Measurements from ENCODE around the gene BEST3. TPM values are rescaled to one million over a fixed set of nuclear protein-coding genes. Genes with fewer than 3 reads are reported as not detected.

The BEST3 gene
- total RNA-seq, 4 donors from 2014 or later = 0.21 TPM; not detected in 3

DNA sequence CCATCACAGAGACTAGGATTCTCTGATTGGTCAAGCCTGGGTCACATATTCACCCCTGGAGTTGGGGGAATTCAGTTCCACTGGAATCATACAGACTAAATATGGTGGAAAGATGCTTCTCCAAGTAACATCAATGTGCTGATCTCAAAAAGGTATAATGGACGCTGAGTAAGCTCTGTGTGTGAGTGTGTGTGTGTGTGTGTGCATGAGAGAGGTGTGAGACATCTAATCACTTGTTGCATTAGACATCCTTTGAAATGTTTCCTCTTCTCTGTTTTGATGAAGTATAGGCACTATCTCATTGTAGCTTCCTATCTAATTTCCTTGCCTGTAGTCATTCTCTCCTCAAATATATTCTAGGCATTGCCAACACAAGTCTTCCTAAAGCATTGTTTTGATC is 34.5 kb upstream of the BEST3 start:
- Histone ChIP-seq H3K4me1 (no peaks in the 10 kb centered on the region), H3K9me3 (no peaks in the 10 kb centered on the region), H3K36me3 (no peaks in the 10 kb centered on the region), H3K4me3 (no peak overlapping the region), H3K27ac (no peak overlapping the region), H3K27me3 (no peaks in the 10 kb centered on the region)
- TF ChIP-seq, protein P1, sequence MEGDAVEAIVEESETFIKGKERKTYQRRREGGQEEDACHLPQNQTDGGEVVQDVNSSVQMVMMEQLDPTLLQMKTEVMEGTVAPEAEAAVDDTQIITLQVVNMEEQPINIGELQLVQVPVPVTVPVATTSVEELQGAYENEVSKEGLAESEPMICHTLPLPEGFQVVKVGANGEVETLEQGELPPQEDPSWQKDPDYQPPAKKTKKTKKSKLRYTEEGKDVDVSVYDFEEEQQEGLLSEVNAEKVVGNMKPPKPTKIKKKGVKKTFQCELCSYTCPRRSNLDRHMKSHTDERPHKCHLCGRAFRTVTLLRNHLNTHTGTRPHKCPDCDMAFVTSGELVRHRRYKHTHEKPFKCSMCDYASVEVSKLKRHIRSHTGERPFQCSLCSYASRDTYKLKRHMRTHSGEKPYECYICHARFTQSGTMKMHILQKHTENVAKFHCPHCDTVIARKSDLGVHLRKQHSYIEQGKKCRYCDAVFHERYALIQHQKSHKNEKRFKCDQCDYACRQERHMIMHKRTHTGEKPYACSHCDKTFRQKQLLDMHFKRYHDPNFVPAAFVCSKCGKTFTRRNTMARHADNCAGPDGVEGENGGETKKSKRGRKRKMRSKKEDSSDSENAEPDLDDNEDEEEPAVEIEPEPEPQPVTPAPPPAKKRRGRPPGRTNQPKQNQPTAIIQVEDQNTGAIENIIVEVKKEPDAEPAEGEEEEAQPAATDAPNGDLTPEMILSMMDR (IDR thresholded peaks at IDR 0.05) = no peak
- TF ChIP-seq POLR2A (IDR thresholded peaks at IDR 0.05) = no peak
- intact Hi-C loops (cut with DNase I; ENCODE audit: low total_unique reads) = no loop called here
- no peak for DNase-seq

DNA sequence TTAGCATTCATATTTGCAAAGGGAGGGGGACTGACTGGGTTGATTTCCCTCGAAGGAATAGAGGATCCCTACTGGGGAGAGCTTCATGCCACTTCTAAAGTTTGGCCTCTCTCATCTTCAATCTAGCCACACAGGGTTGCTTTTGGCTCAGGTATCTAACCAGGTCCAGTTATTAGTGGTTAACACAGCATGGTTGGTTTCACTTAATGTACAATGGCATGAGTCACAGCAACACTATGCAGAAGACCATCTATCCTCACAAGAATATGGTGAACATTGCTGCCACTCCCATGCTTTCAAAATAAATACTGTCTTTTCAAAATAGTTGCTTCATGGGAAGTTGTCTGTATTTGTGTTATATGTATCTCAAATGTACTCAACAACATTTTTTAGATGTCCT is 33.0 kb upstream of the BEST3 start:
- no peak for DNase-seq
- H3K9me3 ChIP-seq = no peaks in the 10 kb centered on the region
- no peak overlapping the region for H3K27ac ChIP-seq
- no peaks in the 10 kb centered on the region for H3K27me3 ChIP-seq
- intact Hi-C loops (cut with DNase I; ENCODE audit: low total_unique reads) = no loop called here
- H3K36me3 ChIP-seq = no peaks in the 10 kb centered on the region
- H3K4me1 ChIP-seq = no peaks in the 10 kb centered on the region
- no peak overlapping the region for H3K4me3 ChIP-seq
- TF ChIP-seq POLR2A (IDR thresholded peaks at IDR 0.05) = no peak
- TF ChIP-seq, protein P1 (IDR thresholded peaks at IDR 0.05) = no peak

DNA sequence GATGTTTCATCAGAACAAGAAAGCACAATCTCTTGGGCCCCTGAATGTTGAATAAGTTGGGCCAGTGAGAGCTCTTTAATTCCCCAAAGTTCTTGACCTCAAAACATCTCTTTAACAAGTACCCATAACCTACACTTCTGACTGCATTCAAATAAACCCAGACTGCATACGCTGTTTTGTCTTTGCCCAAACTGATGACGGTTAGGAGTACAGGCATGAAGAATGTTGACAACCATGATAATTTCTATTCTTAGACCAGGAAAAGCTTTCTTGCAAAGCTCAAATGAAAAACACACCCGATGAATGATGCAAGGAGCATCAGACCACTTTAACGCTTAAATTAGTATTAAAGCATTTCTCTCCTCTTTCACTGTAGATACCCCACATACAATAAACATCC is 27.8 kb upstream of the BEST3 start:
- Histone ChIP-seq H3K27me3 (no peaks in the 10 kb centered on the region), H3K27ac (no peak overlapping the region), H3K4me1 (no peaks in the 10 kb centered on the region), H3K4me3 (no peak overlapping the region), H3K9me3 (no peaks in the 10 kb centered on the region), H3K36me3 (no peaks in the 10 kb centered on the region)
- intact Hi-C loops (cut with DNase I; ENCODE audit: low total_unique reads) = no loop called here
- DNase-seq = no peak
- TF ChIP-seq, protein P1 (IDR thresholded peaks at IDR 0.05) = no peak

DNA sequence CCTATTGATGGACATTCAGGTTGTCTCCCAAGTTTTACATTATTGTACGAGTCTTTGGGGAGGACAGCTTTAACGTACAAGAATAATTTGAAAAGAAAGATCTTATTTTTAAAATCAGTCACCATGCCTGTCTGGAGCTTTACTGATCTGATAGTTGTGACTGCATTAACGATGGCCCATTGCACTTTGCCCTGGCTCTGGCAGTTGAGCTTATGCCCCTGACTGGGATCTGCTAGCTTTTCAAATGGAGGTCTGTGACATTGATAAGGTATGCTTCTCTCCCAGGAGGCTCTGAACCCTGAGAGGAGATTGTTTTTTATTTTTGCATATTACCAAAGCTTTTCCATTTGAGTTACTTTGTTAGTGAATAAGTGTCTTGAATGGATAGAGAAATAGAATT is 21.6 kb upstream of the BEST3 start:
- TF ChIP-seq POLR2A (IDR thresholded peaks at IDR 0.05) = no peak
- TF ChIP-seq, protein P1 (IDR thresholded peaks at IDR 0.05) = no peak
- Histone ChIP-seq H3K27me3 (no peaks in the 10 kb centered on the region), H3K36me3 (no peaks in the 10 kb centered on the region), H3K9me3 (no peaks in the 10 kb centered on the region), H3K27ac (no peak overlapping the region), H3K4me1 (no peaks in the 10 kb centered on the region), H3K4me3 (no peak overlapping the region)
- no peak for DNase-seq
- intact Hi-C loops (cut with DNase I; ENCODE audit: low total_unique reads) = no loop called here

DNA sequence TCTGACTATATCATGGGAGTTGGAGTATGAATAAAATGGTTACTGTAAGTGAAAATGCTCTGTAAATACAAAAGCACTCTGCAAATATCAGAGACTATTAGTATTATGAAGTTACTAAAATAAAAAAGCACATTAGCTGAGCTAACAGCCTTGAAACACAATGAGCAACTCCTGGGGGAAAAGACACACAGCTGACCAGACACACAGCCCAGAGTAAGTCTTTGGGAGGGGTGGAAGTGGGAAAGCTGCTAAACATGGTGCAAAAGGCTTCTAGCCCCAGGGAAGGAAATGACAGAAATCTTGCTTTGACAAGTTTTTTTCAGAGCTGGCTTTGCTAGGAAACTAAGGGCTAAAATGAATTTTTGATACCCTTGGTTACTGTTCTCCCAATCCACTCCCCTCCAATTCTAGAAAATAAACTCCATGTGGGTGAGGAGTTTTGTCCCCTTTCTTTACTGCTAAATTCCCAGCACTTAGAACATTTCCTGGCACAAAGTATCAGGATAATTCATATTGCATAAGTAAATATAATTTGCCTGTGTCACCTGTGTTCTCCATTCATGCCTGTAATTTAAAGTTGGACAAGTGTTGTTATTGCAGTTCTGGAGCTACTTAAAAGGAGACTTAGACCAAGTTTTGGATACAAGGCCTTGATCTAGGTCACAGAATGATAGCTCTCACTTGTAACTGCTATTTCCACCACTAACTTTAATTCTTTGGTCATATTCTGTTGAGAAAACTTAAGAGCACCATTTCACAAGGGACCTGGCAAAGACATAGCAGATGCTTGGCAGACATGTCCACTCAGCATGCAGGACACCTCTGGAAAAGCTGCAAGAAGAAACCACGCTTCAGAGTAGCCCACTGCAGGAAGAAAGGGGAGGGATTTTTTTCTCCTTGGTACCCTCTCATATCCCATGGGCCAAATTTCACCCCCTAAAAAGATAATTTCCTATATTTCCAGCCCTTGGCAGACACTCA is 20.5 kb upstream of the BEST3 start:
- TF ChIP-seq POLR2A (IDR thresholded peaks at IDR 0.05) = no peak
- TF ChIP-seq, protein P1 (IDR thresholded peaks at IDR 0.05) = no peak
- intact Hi-C loops (cut with DNase I; ENCODE audit: low total_unique reads) = no loop called here
- DNase-seq = no peak
- Histone ChIP-seq H3K36me3 (no peaks in the 10 kb centered on the region), H3K9me3 (no peaks in the 10 kb centered on the region), H3K4me3 (no peak overlapping the region), H3K27me3 (no peaks in the 10 kb centered on the region), H3K27ac (no peak overlapping the region), H3K4me1 (no peaks in the 10 kb centered on the region)

All from uterus (tissue), 4 donors.